GM12878 (cell line): Measurements from ENCODE around the gene EPM2AIP1. TPM values are rescaled to one million over a fixed set of nuclear protein-coding genes. Genes with fewer than 3 reads are reported as not detected.

ENCODE experiments used
- ATAC-seq: fragments of 200-7000 bp; cut with Tn5 transposase; 3 replicates; pipeline ENCODE4 v1.9.1; 2020; ENCODE audit warnings: mild to moderate bottlenecking, moderate library complexity
- BruUV-seq: library from RNA; stranded (reverse); fragments of 400-500 nt; replicated peaks from 2 replicates; lab custom pipeline; 2021; lab: Mats Ljungman, UMichigan
- CTCF ChIA-PET: fragments of 300-600 bp; sonication (Branson Sonifier 250); formaldehyde crosslinking; extraction: SDS; loops from one replicate; lab custom pipeline; 2021; ENCODE audit warnings: inconsistent platforms; lab: Yijun Ruan, JAX
- POLR2A ChIA-PET: fragments of 350-600 bp; formaldehyde crosslinking; extraction: SDS; loops from one replicate; lab custom pipeline; 2021; ENCODE audit warnings: inconsistent platforms; lab: Charles Lee
- RAD21 ChIA-PET: fragments of 300-600 bp; sonication (Branson Sonifier 250); formaldehyde crosslinking; loops from one replicate; lab custom pipeline; 2023; ENCODE audit warnings: antibody characterized with exemption; ENCODE audit not compliant: unreplicated experiment; lab: Charles Lee
- SMC1A ChIA-PET: fragments of 300-600 bp; sonication (Branson Sonifier 250); formaldehyde crosslinking; loops from one replicate; lab custom pipeline; 2023; ENCODE audit not compliant: unreplicated experiment, uncharacterized antibody; lab: Charles Lee
- DNase-seq: peaks from one replicate; pipeline ENCODE4 v3.0.0-alpha.2; 2011; ENCODE audit warnings: low read depth, low spot score
- FAIRE-seq: peaks from 3 replicates; lab custom pipeline; 2011; peaks lifted over from hg19 to GRCh38; lab: Jason Lieb, UNC
- H2AFZ ChIP-seq: 2 replicates; pipeline ENCODE4 v1.6.0; 2011; ENCODE audit warnings: low read depth, low read length, control low read depth; ENCODE audit not compliant: control insufficient read depth
- H3K27ac ChIP-seq: 2 replicates; pipeline ENCODE4 v1.5.1; 2011; ENCODE audit warnings: control low read depth; ENCODE audit not compliant: control insufficient read depth, insufficient read depth
- H3K27me3 ChIP-seq, 2 experiments: replicated peaks in 1 of 2; 2 replicates each; pipeline versions ENCODE4 v1.6.0 to v1.6.1; 2011; ENCODE audit warnings: low read length in 1 of 2; ENCODE audit not compliant: control insufficient read depth in 2 of 2, insufficient read depth in 2 of 2
- H3K36me3 ChIP-seq, 2 experiments: 2 replicates each; pipeline ENCODE4 v1.5.1; 2011; ENCODE audit warnings: low read length in 1 of 2; ENCODE audit not compliant: control insufficient read depth in 2 of 2, insufficient read depth in 2 of 2
- H3K4me1 ChIP-seq: 2 replicates; pipeline ENCODE4 v1.6.1; 2011; ENCODE audit warnings: mild to moderate bottlenecking, low read length, moderate library complexity, mixed read lengths; ENCODE audit not compliant: control insufficient read depth, insufficient read depth
- H3K4me2 ChIP-seq: 2 replicates; pipeline ENCODE4 v1.6.0; 2011; ENCODE audit warnings: control low read depth; ENCODE audit not compliant: control insufficient read depth, insufficient read depth
- H3K4me3 ChIP-seq: fragments of 200-600 bp; sonication (generic); 2 replicates; pipeline ENCODE4 v1.5.1; 2016
- H3K79me2 ChIP-seq: 2 replicates; pipeline ENCODE4 v1.6.0; 2011; ENCODE audit warnings: low read length; ENCODE audit not compliant: control insufficient read depth, insufficient read depth
- H3K9ac ChIP-seq: 2 replicates; pipeline ENCODE4 v1.8.0; 2011; ENCODE audit warnings: low read length, control low read depth, mixed read lengths; ENCODE audit not compliant: control insufficient read depth, insufficient read depth
- H3K9me3 ChIP-seq: replicated peaks from 3 replicates; pipeline ENCODE4 v1.5.1; 2011; ENCODE audit warnings: mild to moderate bottlenecking, low read length; ENCODE audit not compliant: control insufficient read depth, insufficient read depth
- H4K20me1 ChIP-seq: 2 replicates; pipeline ENCODE4 v1.6.0; 2011; ENCODE audit not compliant: control insufficient read depth, insufficient read depth
- ATF2 ChIP-seq: IDR thresholded peaks from 2 replicates; pipeline ENCODE4 v1.6.1; 2012; ENCODE audit warnings: low read length, inconsistent platforms
- CTCF ChIP-seq, 3 experiments: IDR thresholded peaks in 2 of 3; conservative IDR thresholded peaks in 1 of 3; 2 replicates each; pipeline ENCODE4 v1.5.1; 2011; ENCODE audit warnings: low read depth in 3 of 3, low read length in 3 of 3, mild to moderate bottlenecking in 3 of 3, control low read depth in 2 of 3, moderate library complexity in 2 of 3, inconsistent platforms in 1 of 3, mixed read lengths in 1 of 3; ENCODE audit not compliant: control insufficient read depth in 2 of 3, insufficient read depth in 1 of 3; ENCODE audit errors: extremely low read depth in 1 of 3
- IKZF2 ChIP-seq, 2 experiments: fragments of 450-650 bp; IDR thresholded peaks; 2 replicates each; pipeline ENCODE4 v1.6.1; 2017; ENCODE audit warnings: mild to moderate bottlenecking in 2 of 2, moderate library complexity in 2 of 2
- MTA3 ChIP-seq: IDR thresholded peaks from 2 replicates; pipeline ENCODE4 v1.6.1; 2012; ENCODE audit warnings: low read length, inconsistent platforms, borderline replicate concordance
- NRF1 ChIP-seq: conservative IDR thresholded peaks from 2 replicates; pipeline ENCODE4 v1.6.1; 2011; ENCODE audit warnings: mild to moderate bottlenecking, low read depth, low read length, improper control_type of control experiment
- PML ChIP-seq: IDR thresholded peaks from 2 replicates; pipeline ENCODE4 v1.6.1; 2012; ENCODE audit warnings: low read length, inconsistent platforms
- RAD21 ChIP-seq: IDR thresholded peaks from 2 replicates; pipeline ENCODE4 v1.6.1; 2011; ENCODE audit warnings: mild to moderate bottlenecking, low read depth, low read length, moderate library complexity; ENCODE audit not compliant: insufficient read depth
- SMC3 ChIP-seq: IDR thresholded peaks from 2 replicates; pipeline ENCODE4 v1.6.1; 2011; ENCODE audit warnings: low read length, improper control_type of control experiment, borderline replicate concordance
- SUPT20H ChIP-seq: IDR thresholded peaks from 2 replicates; pipeline ENCODE4 v1.6.1; 2011; ENCODE audit warnings: low read depth, mild to moderate bottlenecking, low read length, moderate library complexity, borderline replicate concordance; ENCODE audit not compliant: control insufficient read depth
- ZNF207 ChIP-seq: fragments of 450-650 bp; IDR thresholded peaks from 2 replicates; pipeline ENCODE4 v1.6.1; 2014; ENCODE audit warnings: antibody characterized with exemption, mild to moderate bottlenecking, borderline replicate concordance
- WGBS: methylation state at CpG from one replicate; pipeline ENCODE4 v1.1.6; 2016; ENCODE audit warnings: low lambda C conversion rate; ENCODE audit not compliant: insufficient replicate concordance, insufficient coverage; ENCODE audit errors: missing lambda C conversion rate; 5-methylcytosine and 5-hydroxymethylcytosine counted together
- in situ Hi-C: fragments of 300-500 bp; cut with MboI; formaldehyde crosslinking; loops from 9 replicates; pipeline ENCODE4 v1.14.3; 2018; ENCODE audit warnings: mixed read lengths
- intact Hi-C: fragments of 100-400 bp; cut with micrococcal nuclease; formaldehyde crosslinking; loops from one replicate; pipeline ENCODE4 v1.14.2; 2022; ENCODE audit not compliant: unreplicated experiment
- polyA plus RNA-seq, 11 experiments: library from polyadenylated mRNA; depleted of rRNA in 4 of 11; unstranded in 6 of 11; stranded (reverse) in 5 of 11; fragments of >200 nt; fragmentation: Nextera tagmentation in 4 of 11; fragmentation: Illumina TruSeq in 1 of 11; extraction: Ambion mirVana in 4 of 11; extraction: Trizol in 1 of 11; gene quantifications; 1 replicate in 1 of 11; 2 replicates in 10 of 11; pipeline versions ENCODE4 v1.2.1 to v1.2.3, GENCODE V29; 2011 to 2016; ENCODE audit warnings: inconsistent platforms in 2 of 11, missing spikeins in 2 of 11, low read depth in 1 of 11
- total RNA-seq, 4 experiments: library from RNA; depleted of rRNA in 3 of 4; stranded (reverse); fragments of >200 nt in 3 of 4; fragmentation: Illumina TruSeq in 1 of 4; extraction: Trizol in 1 of 4; gene quantifications; 2 replicates each; pipeline versions ENCODE4 v1.2.1 to v1.2.3, GENCODE V29; 2013 to 2021
- TF ChIP-seq, protein P1 (sequence below): IDR thresholded peaks from 2 replicates; pipeline ENCODE4 v1.6.1; 2011; ENCODE audit warnings: borderline replicate concordance, low read depth, mild to moderate bottlenecking, moderate library complexity, mixed read lengths, low read length; ENCODE audit not compliant: insufficient read depth; ENCODE audit errors: extremely low read length
- TF ChIP-seq, protein P2 (sequence below): fragments of 150-350 bp; IDR thresholded peaks from 2 replicates; pipeline ENCODE4 v1.6.1; 2016; ENCODE audit warnings: low read depth, low read length

Gene EPM2AIP1
- total and polyA plus RNA-seq, 10 of the 15 experiments (the other 5 are each of a cell fraction or from before 2014, with no cell fraction given), result 5.5 to 31.9 (median 21.8) TPM

DNA sequence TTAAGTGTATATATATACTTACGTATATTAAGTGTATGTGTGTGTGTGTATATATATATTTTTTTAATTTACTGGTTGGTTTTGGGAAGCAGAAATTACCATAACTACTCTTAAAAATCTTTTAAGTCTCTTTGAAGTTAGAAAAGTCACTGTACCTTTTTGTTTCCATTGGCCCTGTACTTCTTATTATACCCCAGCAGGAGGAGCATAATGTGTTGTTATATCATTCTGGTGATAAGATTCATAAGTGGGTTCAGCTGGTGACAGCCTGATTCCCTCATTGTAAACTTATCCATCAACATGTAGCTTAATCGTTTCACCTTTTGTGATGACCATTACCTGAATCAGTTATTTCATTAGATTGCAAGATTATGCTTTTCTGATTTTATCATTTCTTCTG is 31.2 kb upstream of the EPM2AIP1 start:
- no peak overlapping the region for H3K9ac ChIP-seq
- H3K36me3 ChIP-seq, result peaks cover 14 to 23% of the 10 kb centered on the region in 2 experiments
- BruUV-seq, result no TSS peak
- no peak overlapping the region for H3K4me2 ChIP-seq
- H4K20me1 ChIP-seq, result peaks cover 2% of the 10 kb centered on the region; the same call in 1 of the 2 replicates
- DNase-seq (no peak), FAIRE-seq (no peak), ATAC-seq (peak; percentile 72)
- SMC1A ChIA-PET, result interaction anchor here (0.7 to 2.2 kb wide), 20 partner anchors 10 to 1089 kb away, joined by 3 to 27 read pairs (median 4); partner anchors contain the start of genes LRRFIP2 and MLH1
- H3K4me3 ChIP-seq, result no peak overlapping the region
- RAD21 ChIA-PET, result interaction anchor here (0.6 to 3.2 kb wide), 14 partner anchors 11 to 197 kb away, joined by 3 to 17 read pairs (median 4); partner anchors contain the start of genes EPM2AIP1 and MLH1
- TF ChIP-seq, protein P1, sequence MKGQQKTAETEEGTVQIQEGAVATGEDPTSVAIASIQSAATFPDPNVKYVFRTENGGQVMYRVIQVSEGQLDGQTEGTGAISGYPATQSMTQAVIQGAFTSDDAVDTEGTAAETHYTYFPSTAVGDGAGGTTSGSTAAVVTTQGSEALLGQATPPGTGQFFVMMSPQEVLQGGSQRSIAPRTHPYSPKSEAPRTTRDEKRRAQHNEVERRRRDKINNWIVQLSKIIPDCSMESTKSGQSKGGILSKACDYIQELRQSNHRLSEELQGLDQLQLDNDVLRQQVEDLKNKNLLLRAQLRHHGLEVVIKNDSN, result no peak
- TF ChIP-seq RAD21, result peak; percentile 48
- TF ChIP-seq IKZF2 (IDR thresholded peaks at IDR 0.05), result no peak
- no peak for TF ChIP-seq PML
- no peak for TF ChIP-seq ATF2
- TF ChIP-seq SMC3, result peak; percentile 27; the same call in 1 of the 2 replicates
- TF ChIP-seq MTA3, result no peak
- peak; percentile 27 to 44 (median 35); a peak in 3 of 6 replicates for TF ChIP-seq CTCF (IDR thresholded peaks at IDR 0.05 in 2 of 3, conservative IDR thresholded peaks at IDR 0.05 in 1 of 3; ENCODE audit: control insufficient read depth in 2 of 3, extremely low read depth in 1 of 3, insufficient read depth in 1 of 3, low read depth in 3 of 3, low read length in 3 of 3)
- TF ChIP-seq NRF1, result no peak
- no peak for TF ChIP-seq ZNF207
- TF ChIP-seq, protein P2, sequence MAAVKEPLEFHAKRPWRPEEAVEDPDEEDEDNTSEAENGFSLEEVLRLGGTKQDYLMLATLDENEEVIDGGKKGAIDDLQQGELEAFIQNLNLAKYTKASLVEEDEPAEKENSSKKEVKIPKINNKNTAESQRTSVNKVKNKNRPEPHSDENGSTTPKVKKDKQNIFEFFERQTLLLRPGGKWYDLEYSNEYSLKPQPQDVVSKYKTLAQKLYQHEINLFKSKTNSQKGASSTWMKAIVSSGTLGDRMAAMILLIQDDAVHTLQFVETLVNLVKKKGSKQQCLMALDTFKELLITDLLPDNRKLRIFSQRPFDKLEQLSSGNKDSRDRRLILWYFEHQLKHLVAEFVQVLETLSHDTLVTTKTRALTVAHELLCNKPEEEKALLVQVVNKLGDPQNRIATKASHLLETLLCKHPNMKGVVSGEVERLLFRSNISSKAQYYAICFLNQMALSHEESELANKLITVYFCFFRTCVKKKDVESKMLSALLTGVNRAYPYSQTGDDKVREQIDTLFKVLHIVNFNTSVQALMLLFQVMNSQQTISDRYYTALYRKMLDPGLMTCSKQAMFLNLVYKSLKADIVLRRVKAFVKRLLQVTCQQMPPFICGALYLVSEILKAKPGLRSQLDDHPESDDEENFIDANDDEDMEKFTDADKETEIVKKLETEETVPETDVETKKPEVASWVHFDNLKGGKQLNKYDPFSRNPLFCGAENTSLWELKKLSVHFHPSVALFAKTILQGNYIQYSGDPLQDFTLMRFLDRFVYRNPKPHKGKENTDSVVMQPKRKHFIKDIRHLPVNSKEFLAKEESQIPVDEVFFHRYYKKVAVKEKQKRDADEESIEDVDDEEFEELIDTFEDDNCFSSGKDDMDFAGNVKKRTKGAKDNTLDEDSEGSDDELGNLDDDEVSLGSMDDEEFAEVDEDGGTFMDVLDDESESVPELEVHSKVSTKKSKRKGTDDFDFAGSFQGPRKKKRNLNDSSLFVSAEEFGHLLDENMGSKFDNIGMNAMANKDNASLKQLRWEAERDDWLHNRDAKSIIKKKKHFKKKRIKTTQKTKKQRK, result no peak
- no peak for TF ChIP-seq SUPT20H
- in situ Hi-C loops (loop anchor here (5.0 kb wide), 1 partner anchor 188 kb away; no protein-coding TSS in a partner anchor), intact Hi-C loops (loop anchor here (2.0 kb wide), 1 partner anchor 189 kb away; no protein-coding TSS in a partner anchor)
- H3K9me3 ChIP-seq, result no peaks in the 10 kb centered on the region
- CTCF ChIA-PET, result interaction anchor here (0.6 to 3.5 kb wide), 28 partner anchors 9 to 423 kb away, joined by 3 to 51 read pairs (median 5); partner anchors contain the start of genes EPM2AIP1 and MLH1
- H3K27me3 ChIP-seq, result no peaks in the 10 kb centered on the region
- peaks cover 4% of the 10 kb centered on the region; the same call in 1 of the 2 replicates for H3K4me1 ChIP-seq
- H2AFZ ChIP-seq, result no peak overlapping the region
- H3K27ac ChIP-seq, result no peak overlapping the region
- POLR2A ChIA-PET, result interaction anchor here (0.5 to 1.6 kb wide), 3 partner anchors 31 to 181 kb away, joined by 3 to 6 read pairs (median 3); partner anchors contain the start of genes EPM2AIP1 and MLH1
- H3K79me2 ChIP-seq, result no peaks in the 10 kb centered on the region
- 78% methylated on average over 2 of the region's 2 CpGs for WGBS
